B cell (primary cell): ENCODE data around the gene OR52N2.

Experiments
- CTCF ChIP-seq: fragments of 200-600 bp; IDR thresholded peaks from one replicate; pipeline ENCODE4 v1.8.0; 2022; ENCODE audit warnings: antibody characterized with exemption, mild to moderate bottlenecking
- EZH2 ChIP-seq: IDR thresholded peaks from 2 replicates; pipeline ENCODE4 v1.6.1; 2012; ENCODE audit warnings: borderline replicate concordance, low read depth, mild to moderate bottlenecking, moderate library complexity, low read length; ENCODE audit not compliant: insufficient read depth, poor library complexity, severe bottlenecking

- no peak for TF ChIP-seq CTCF
- no peak for TF ChIP-seq EZH2
These were observed 9.6 kb downstream of the OR52N2 start for GRCh38 chr11:5818245-5818886.
